HuH-7 (cell line): ENCODE data around the gene TXNRD3.
"Not testable (repeated sequence)": the region's sequence is repeated elsewhere in the genome, so short reads cannot be mapped to it uniquely, and the experiment has no call there.

Experiments
- DNase-seq: peaks from one replicate; pipeline ENCODE4 v3.0.0; 2011; ENCODE audit warnings: low spot score

The TXNRD3 gene

GRCh38 chr3:126646674-126647073, 8.2 kb downstream of the TXNRD3 start:
- DNase-seq, result no peak

GRCh38 chr3:126644615-126645014, 10.3 kb downstream of the TXNRD3 start:
- DNase-seq, result no peak

GRCh38 chr3:126638790-126639189, 16.1 kb downstream of the TXNRD3 start:
- no peak for DNase-seq

GRCh38 chr3:126636436-126636835, 18.5 kb downstream of the TXNRD3 start:
- no peak for DNase-seq

- no peak for DNase-seq
Observed at GRCh38 chr3:126634803-126635202, 20.1 kb downstream of the TXNRD3 start.

- no peak for DNase-seq
Observed at GRCh38 chr3:126630020-126630419, 24.9 kb downstream of the TXNRD3 start.

GRCh38 chr3:126625735-126626134, 29.2 kb downstream of the TXNRD3 start:
- not testable (repeated sequence) for DNase-seq

- no peak for DNase-seq
Observed at GRCh38 chr3:126622694-126623093, 32.2 kb downstream of the TXNRD3 start.

- no peak for DNase-seq
Observed at GRCh38 chr3:126621627-126622345, 33.1 kb downstream of the TXNRD3 start.

GRCh38 chr3:126621171-126621570, 33.8 kb downstream of the TXNRD3 start:
- no peak for DNase-seq

- no peak for DNase-seq
Observed at GRCh38 chr3:126620738-126621137, 34.2 kb downstream of the TXNRD3 start.

GRCh38 chr3:126618760-126619159, 36.2 kb downstream of the TXNRD3 start:
- DNase-seq, result no peak

GRCh38 chr3:126618021-126618420, 36.9 kb downstream of the TXNRD3 start:
- no peak for DNase-seq

- DNase-seq, result no peak
Observed at GRCh38 chr3:126617571-126617970, 37.4 kb downstream of the TXNRD3 start.

- no peak for DNase-seq
Observed at GRCh38 chr3:126616931-126617330, 38.0 kb downstream of the TXNRD3 start.

GRCh38 chr3:126613479-126614188, 41.3 kb downstream of the TXNRD3 start:
- DNase-seq, result no peak

GRCh38 chr3:126612479-126613205, 42.3 kb downstream of the TXNRD3 start:
- DNase-seq, result no peak

- no peak for DNase-seq
Observed at GRCh38 chr3:126609909-126610308, 45.0 kb downstream of the TXNRD3 start.

GRCh38 chr3:126607214-126607908, 47.6 kb downstream of the TXNRD3 start:
- no peak for DNase-seq

- DNase-seq, result no peak
Observed at GRCh38 chr3:126606001-126606400, 48.9 kb downstream of the TXNRD3 start.

GRCh38 chr3:126604691-126605090, 50.2 kb downstream of the TXNRD3 start:
- DNase-seq, result no peak

GRCh38 chr3:126599101-126599500, 55.8 kb downstream of the TXNRD3 start:
- DNase-seq, result no peak
